ENCODE measurements around the gene USH2A. TPM values are rescaled to one million over a fixed set of nuclear protein-coding genes. Genes with fewer than 3 reads are reported as not detected.

Gene USH2A
- polyA plus RNA-seq, 1 donor: 0.05 TPM

DNA sequence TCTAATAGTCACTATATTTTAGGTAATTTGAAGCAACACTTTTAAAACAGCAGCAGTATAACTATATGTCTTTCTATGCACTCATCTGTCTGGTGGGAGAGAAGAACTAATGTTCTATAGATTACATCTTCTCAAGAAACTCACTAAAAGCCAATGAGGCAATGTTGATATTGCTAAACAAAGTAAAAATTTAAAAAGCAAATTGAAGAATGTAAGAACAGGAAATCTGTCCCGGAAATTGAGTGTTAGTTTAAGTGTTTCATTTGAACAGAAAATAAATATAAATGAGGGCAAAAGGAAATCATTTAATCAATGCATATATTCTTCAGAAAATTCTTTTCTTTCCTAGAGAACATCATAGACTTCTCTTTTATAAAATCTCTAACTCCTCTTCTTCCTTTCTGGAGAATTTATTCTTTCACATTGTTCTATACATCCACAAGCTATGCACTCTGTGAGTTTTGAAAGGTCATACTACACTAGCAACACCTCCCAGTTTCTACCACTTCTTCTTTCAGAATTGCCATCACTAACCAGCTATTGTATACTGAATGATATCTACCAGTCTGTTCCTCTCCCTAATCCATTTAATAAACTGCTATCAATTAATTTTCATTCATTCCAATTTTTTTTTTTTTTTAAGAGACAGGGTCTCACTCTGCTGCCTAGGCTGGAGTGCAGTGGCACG, 153.0 kb downstream of the USH2A start:
- no peak for DNase-seq

- DNase-seq: no peak
Observed at GRCh38 chr1:216261631-216262030, 161.6 kb downstream of the USH2A start.

GRCh38 chr1:216258856-216259255, 164.4 kb downstream of the USH2A start:
- no peak for DNase-seq

DNA sequence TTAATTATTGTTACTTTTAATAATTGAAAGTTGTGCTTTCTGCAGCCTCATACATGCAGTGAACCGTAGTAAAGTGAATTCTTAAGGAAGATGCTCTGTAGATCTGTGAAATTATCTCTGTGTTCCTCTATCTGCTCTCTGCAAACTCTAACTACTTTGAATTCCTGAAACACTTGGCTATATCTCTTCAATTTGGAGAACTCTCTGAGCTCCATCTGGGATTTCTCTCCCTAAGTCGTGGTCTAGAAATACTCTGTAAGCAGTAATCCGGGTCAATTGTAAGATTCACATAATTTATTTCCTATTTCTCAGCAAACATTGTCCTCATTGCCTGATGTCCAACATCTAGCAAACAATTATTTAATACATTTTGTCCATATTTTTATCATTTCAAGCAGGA, 164.9 kb downstream of the USH2A start:
- DNase-seq: no peak

DNA sequence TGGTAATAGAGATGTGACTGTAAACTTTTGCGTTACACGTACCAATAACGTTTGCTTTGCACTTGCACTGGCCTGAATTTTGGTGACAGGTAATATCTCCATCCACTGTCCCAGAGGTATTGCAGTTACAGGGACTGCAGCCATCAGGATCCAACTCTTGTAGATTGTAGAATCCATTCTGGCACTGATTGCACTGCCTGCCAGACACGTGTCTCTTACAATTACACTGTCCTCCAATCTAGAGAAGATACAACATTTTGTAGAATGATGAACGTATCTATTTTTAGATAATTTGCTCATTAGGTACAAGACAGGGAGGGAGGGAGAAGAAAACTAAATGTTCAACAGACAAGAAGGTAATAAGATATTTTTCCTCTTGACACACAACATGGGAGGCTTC, 172.4 kb downstream of the USH2A start:
- no peak for DNase-seq

DNA sequence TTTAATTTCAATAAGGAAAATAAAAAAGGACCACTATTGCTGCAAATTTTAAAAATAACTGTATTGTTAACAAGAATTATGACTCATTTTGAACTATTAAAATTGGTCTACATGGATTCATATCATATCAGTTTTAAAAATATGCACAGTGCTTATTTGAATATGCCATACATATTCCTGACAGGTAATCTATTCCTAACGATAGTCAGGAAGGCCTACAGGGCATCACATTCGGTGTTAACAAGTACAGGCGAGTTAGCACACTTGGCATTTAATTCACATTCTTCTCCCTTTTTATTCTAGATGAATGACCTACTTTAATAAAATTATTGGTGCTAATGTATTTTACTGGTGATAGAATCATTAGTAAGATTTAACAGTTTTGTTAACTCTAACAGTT, 174.6 kb downstream of the USH2A start:
- DNase-seq: no peak

- no peak for DNase-seq
Observed at GRCh38 chr1:216247937-216248336, 175.3 kb downstream of the USH2A start.

DNA sequence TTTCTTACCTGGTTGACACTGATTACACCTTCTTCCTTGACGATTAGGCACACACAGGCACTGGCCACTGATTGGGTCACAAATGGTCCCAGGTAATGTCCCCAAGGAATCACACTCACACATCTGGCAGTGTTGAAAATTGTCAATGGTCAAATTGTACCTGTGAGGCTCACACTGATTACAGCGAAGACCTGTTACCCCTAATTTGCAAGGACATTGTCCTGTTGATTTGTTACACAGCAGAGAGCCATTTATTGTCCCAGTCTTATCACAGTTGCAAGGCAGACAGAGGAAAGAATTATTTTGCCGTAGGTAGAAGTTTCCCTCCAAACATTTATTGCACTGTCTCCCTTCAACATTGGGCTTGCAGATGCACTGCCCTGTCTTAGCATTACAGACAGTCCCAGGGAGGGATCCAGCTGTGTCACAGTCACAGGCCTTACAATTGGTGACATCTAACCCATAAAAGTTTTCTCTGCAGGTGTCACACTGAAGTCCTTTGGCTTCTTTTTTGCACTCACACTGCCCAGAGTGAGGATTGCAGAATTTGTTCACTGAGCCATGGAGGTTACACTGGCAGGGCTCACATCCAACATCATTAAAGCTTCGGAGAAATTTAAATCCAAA, 176.6 kb downstream of the USH2A start:
- DNase-seq: no peak

DNA sequence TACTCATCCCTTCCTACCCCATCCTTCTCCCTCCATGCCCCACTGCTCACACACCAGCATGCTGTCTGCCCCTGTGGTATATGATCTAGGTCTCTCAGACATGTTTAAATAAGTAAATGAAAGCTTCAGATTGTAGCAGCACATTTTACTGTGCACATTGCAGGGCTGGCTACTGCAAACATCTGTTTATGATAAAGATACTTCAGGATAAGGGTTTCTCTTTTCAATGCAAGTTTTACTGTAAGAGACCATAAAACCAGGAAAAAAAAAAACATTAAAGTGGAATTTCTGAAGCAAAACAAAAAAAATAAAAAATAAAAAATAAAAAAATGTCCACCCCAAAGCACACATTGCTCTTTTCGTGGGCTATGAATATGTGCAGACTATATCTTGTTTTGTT, 184.4 kb downstream of the USH2A start:
- DNase-seq: no peak

- no peak for DNase-seq
Observed at GRCh38 chr1:216237927-216238542, 185.2 kb downstream of the USH2A start.

- no peak for DNase-seq
Observed at GRCh38 chr1:216224233-216224632, 199.0 kb downstream of the USH2A start.

- DNase-seq: no peak
Observed at GRCh38 chr1:216223486-216223885, 199.8 kb downstream of the USH2A start.

DNA sequence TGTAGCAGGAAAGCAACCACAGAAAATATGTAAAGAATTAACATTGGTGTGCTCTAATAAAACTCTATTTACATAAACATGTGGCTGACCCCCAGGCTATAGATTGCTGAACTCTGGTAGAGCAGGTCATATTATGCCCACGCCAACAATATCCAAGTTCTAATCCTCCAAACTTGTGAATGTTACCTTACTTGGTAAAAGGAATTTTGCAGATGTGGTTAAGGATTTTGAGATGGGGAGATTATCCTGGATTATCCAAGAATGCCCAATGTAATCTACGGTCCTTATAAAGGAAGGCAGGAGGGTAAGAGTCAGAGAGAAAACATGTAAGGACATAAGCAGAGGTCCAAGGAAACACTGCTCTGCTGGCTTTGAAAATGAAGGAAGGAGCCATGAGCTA, 201.0 kb downstream of the USH2A start:
- DNase-seq: no peak

DNA sequence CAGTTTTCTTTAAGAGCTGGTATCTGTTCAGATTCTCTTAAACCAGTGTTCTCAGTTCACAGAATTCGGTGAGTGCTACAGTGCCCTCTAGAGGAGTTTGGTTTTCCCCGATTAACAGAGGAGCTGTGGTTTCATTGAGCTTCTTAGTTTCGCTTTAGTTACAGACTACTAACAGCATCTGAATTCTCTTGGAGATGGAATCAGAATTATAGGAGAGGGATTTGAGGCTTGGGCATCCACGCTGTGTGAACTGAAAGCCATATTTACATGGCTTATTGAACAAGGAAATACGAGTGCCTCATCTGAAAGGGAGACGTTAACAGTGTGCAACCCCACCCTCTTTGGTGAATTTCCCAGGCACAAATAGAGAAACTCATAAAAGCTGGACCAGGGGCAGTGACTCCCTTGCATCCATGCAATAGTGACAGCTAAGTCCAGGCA, 202.0 kb downstream of the USH2A start:
- DNase-seq: peak; percentile 82

- DNase-seq: no peak
Observed at GRCh38 chr1:216216305-216216704, 206.9 kb downstream of the USH2A start.

- DNase-seq: no peak
Observed at GRCh38 chr1:216215169-216215568, 208.1 kb downstream of the USH2A start.

GRCh38 chr1:216212826-216213225, 210.4 kb downstream of the USH2A start:
- no peak for DNase-seq

DNA sequence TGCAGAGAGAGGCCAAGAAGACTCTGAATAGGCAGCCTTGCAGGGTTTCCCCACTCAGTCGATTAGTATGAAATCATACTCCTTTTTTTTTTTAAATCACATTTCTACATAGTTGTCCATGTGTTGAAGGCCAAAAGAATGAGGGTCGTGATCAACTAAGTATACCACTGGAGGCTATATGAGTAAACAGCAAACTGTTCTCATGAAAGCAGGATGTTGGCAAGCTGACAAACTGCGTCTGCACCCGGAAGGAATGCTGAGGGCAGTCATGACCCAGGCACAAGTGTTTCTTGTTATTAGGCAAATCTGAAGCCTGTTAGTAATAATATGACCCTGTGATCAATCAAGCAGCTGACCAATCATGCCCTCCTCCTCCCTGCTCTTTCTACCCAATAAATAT, 213.2 kb downstream of the USH2A start:
- no peak for DNase-seq

- DNase-seq: no peak
Observed at GRCh38 chr1:216209125-216209524, 214.1 kb downstream of the USH2A start.

- DNase-seq: no peak
Observed at GRCh38 chr1:216207154-216207553, 216.1 kb downstream of the USH2A start.

DNA sequence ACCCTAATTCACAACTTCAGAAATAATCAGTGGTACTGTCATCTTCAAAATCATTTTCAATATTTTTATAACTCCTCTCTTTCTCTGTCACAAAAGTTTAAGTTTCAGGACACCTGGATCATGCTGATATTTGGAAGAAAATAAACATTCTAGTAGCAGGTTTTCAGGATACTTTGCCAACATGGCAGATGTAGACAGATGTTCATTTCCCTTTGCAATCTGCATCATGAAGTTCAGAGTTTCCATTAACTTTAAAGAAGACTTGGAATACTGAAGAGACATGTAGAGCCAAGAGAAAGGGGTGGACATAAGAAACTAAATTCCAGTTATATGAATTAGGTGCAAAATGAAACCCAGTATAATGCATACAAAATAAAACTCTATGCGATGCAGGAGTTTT, 218.1 kb downstream of the USH2A start:
- DNase-seq: peak; percentile 26

DNA sequence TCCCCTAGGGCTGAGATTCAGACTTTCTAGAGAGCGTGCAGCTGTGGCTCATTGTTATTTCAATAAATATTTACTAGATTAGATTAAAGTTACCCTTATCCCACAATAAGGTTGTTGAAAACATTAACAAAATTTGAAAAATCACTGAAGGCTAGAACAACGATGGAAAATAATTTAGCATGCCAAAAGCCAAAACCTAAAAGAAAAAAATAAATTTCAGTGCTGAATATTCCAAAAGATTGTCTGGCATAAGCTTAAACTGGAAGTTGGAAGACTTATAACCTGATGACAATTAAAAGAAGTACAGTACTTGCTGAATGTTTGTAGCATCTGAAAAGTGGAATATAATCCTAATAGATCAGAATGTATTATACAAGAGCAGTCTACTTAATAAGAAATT, 221.3 kb downstream of the USH2A start:
- peak; percentile 18 for DNase-seq

DNA sequence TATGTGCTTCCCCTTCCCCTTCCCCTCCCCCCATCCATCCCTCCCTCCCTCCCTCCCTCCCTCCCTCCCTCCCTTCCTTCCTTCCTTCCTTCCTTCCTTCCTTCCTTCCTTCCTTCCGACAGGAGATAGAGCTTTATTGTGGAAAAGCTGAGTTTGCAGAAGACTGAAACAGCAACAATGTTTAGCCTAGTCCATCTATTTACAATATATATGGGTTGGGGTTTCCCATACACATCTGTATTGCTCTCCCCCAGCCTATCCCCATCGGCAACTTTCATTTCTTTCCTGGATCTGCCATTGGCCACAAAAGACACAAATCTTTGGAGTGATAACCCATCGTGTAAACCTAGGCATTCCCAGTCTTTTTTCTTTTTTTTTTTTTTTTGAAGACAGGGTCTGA, 222.3 kb downstream of the USH2A start:
- no peak for DNase-seq

- DNase-seq: no peak
Observed at GRCh38 chr1:216194721-216195120, 228.5 kb downstream of the USH2A start.
